K562 (cell line): Measurements from ENCODE around the gene SCYGR5. TPM values are rescaled to one million over a fixed set of nuclear protein-coding genes. Genes with fewer than 3 reads are reported as not detected.

Experiments used
- ATAC-seq: fragments of 200-7000 bp; cut with Tn5 transposase; 3 replicates; pipeline ENCODE4 v1.9.1; 2020; ENCODE audit warnings: moderate library complexity
- BruUV-seq: library from RNA; stranded (reverse); fragments of 400-500 nt; replicated peaks from 2 replicates; lab custom pipeline; 2021; lab: Mats Ljungman, UMichigan
- CTCF ChIA-PET: fragments of 300-600 bp; formaldehyde crosslinking; extraction: SDS; loops from one replicate; lab custom pipeline; 2021; ENCODE audit warnings: low intra/inter-chr PET ratio; lab: Yijun Ruan, JAX
- POLR2A ChIA-PET: fragments of 300-600, 350-650 bp; sonication (Branson Sonifier 250); formaldehyde crosslinking; extraction: SDS; loops from one replicate; lab custom pipeline; 2021; ENCODE audit warnings: antibody characterized with exemption, inconsistent platforms; lab: Yijun Ruan, JAX
- DNase-seq, 4 experiments: peaks; one replicate each; pipeline versions ENCODE4 v3.0.0 to v3.0.0-alpha.2; 2011 to 2018; ENCODE audit warnings: low spot score in 3 of 4, mixed read lengths in 3 of 4; ENCODE audit errors: extremely low read depth in 1 of 4
- FAIRE-seq: peaks from 2 replicates; lab custom pipeline; 2011; peaks lifted over from hg19 to GRCh38; lab: Jason Lieb, UNC
- H2AFZ ChIP-seq: 2 replicates; pipeline ENCODE4 v1.6.0; 2011; ENCODE audit warnings: low read depth, low read length, control low read depth, inconsistent platforms
- H3K27ac ChIP-seq: fragments of 200-600 bp; 3 replicates; pipeline ENCODE4 v1.8.0; 2011; ENCODE audit warnings: low read depth, mild to moderate bottlenecking, control low read depth, inconsistent platforms, low read length, moderate library complexity, mixed read lengths; ENCODE audit errors: extremely low read depth
- H3K27me3 ChIP-seq, 2 experiments: fragments of 300-600 bp in 1 of 2; 2 replicates in 1 of 2; 3 replicates in 1 of 2; pipeline versions ENCODE4 v1.6.0 to v1.8.0; 2011; ENCODE audit warnings: inconsistent platforms in 2 of 2, low read length in 2 of 2, mild to moderate bottlenecking in 1 of 2, mixed read lengths in 1 of 2, moderate library complexity in 1 of 2; ENCODE audit not compliant: control insufficient read depth in 2 of 2, insufficient read depth in 2 of 2
- H3K36me3 ChIP-seq: fragments of 300-600 bp; 3 replicates; pipeline ENCODE4 v1.8.0; 2011; ENCODE audit warnings: mild to moderate bottlenecking, low read length, inconsistent platforms; ENCODE audit not compliant: control insufficient read depth, insufficient read depth
- H3K4me1 ChIP-seq, 2 experiments: fragments of 200-600 bp in 1 of 2; replicated peaks in 1 of 2; 2 replicates in 1 of 2; 3 replicates in 1 of 2; pipeline versions ENCODE4 v1.5.1 to v1.8.0; 2011; ENCODE audit warnings: inconsistent platforms in 2 of 2, low read length in 2 of 2, mild to moderate bottlenecking in 1 of 2, mixed read lengths in 1 of 2, moderate library complexity in 1 of 2; ENCODE audit not compliant: control insufficient read depth in 2 of 2, insufficient read depth in 2 of 2
- H3K4me2 ChIP-seq: 2 replicates; pipeline ENCODE4 v1.6.1; 2011; ENCODE audit warnings: low read length, control low read depth, inconsistent platforms, mixed read lengths; ENCODE audit not compliant: insufficient read depth
- H3K4me3 ChIP-seq: fragments of 200-600 bp; sonication (generic), shearing (Covaris generic); 2 replicates; pipeline ENCODE4 v1.5.1; 2016; ENCODE audit warnings: control low read depth, inconsistent platforms
- H3K79me2 ChIP-seq: fragments of 200-600 bp; 3 replicates; pipeline ENCODE4 v1.8.0; 2011; ENCODE audit warnings: low read length, inconsistent platforms; ENCODE audit not compliant: control insufficient read depth, insufficient read depth
- H3K9ac ChIP-seq, 2 experiments: 2 replicates each; pipeline versions ENCODE4 v1.6.0 to v1.6.1; 2011; ENCODE audit warnings: low read depth in 2 of 2, low read length in 2 of 2, control low read depth in 1 of 2, inconsistent platforms in 1 of 2, mild to moderate bottlenecking in 1 of 2, mixed read lengths in 1 of 2; ENCODE audit not compliant: insufficient read depth in 1 of 2
- H3K9me1 ChIP-seq: one replicate; pipeline ENCODE4 v1.6.0; 2011; ENCODE audit warnings: inconsistent platforms, mild to moderate bottlenecking, low read length, moderate library complexity; ENCODE audit not compliant: control insufficient read depth, insufficient read depth
- H3K9me3 ChIP-seq: replicated peaks from 2 replicates; pipeline ENCODE4 v1.5.1; 2011; ENCODE audit warnings: low read depth, low read length, inconsistent platforms; ENCODE audit not compliant: control insufficient read depth, insufficient read depth
- H4K20me1 ChIP-seq: replicated peaks from 2 replicates; pipeline ENCODE4 v1.6.1; 2011; ENCODE audit warnings: low read length, inconsistent platforms, mixed read lengths; ENCODE audit not compliant: control insufficient read depth, insufficient read depth
- CTBP1 ChIP-seq: fragments of 450-650 bp; IDR thresholded peaks from 2 replicates; pipeline ENCODE4 v1.6.1; 2016; ENCODE audit warnings: borderline replicate concordance
- DDX20 ChIP-seq: fragments of 450-650 bp; IDR thresholded peaks from 2 replicates; pipeline ENCODE4 v1.6.1; 2016; ENCODE audit warnings: missing genetic modification characterization, low read depth, mild to moderate bottlenecking, missing compliant biosample characterization, moderate library complexity
- ESRRA ChIP-seq: fragments of 450-650 bp; IDR thresholded peaks from 2 replicates; pipeline ENCODE4 v1.6.1; 2014; ENCODE audit warnings: low read depth, mild to moderate bottlenecking, moderate library complexity, borderline replicate concordance
- HMG20A ChIP-seq: fragments of 450-650 bp; formaldehyde crosslinking; conservative IDR thresholded peaks from 2 replicates; pipeline ENCODE4 v1.4.0; 2020; ENCODE audit warnings: mild to moderate bottlenecking, mixed read lengths
- MECOM ChIP-seq: fragments of 250-450 bp; sonication (Bioruptor Pico); IDR thresholded peaks from 2 replicates; pipeline ENCODE4 v1.8.0; 2022; ENCODE audit warnings: inconsistent platforms
- NR1H2 ChIP-seq: sonication (generic); formaldehyde crosslinking; IDR thresholded peaks from 2 replicates; pipeline ENCODE4 v1.4.0; 2020; ENCODE audit warnings: mild to moderate bottlenecking, missing genetic modification reagents
- PRPF4 ChIP-seq: fragments of 200-400 bp; formaldehyde crosslinking; IDR thresholded peaks from one replicate; pipeline ENCODE4 v1.6.1; 2017; ENCODE audit warnings: low read length, low read depth, mild to moderate bottlenecking; ENCODE audit not compliant: insufficient read depth, poor library complexity, severe bottlenecking
- PURB ChIP-seq: sonication (generic); formaldehyde crosslinking; IDR thresholded peaks from 2 replicates; pipeline ENCODE4 v1.9.0; 2021; ENCODE audit warnings: low read depth, mild to moderate bottlenecking, missing genetic modification reagents
- ZFP1 ChIP-seq: fragments of 450-650 bp; formaldehyde crosslinking; IDR thresholded peaks from 2 replicates; pipeline ENCODE4 v1.4.0; 2020; ENCODE audit warnings: mild to moderate bottlenecking, mixed read lengths
- WGBS: fragments of 100-300 bp; shearing (Covaris generic); methylation state at CpG from one replicate; pipeline ENCODE4 v1.1.6; 2016; ENCODE audit warnings: low coverage, mixed read lengths; ENCODE audit not compliant: insufficient coverage; ENCODE audit errors: missing lambda C conversion rate; 5-methylcytosine and 5-hydroxymethylcytosine counted together
- in situ Hi-C: fragments of 300-500 bp; cut with MboI; formaldehyde crosslinking; loops from 4 replicates; pipeline ENCODE4 v1.15.0; 2018; ENCODE audit warnings: inconsistent platforms, mixed read lengths
- intact Hi-C: fragments of 100-400 bp; cut with micrococcal nuclease; formaldehyde crosslinking; loops from 2 replicates; pipeline ENCODE4 v1.14.2; 2022
- polyA plus RNA-seq, 8 experiments: library from polyadenylated mRNA; depleted of rRNA in 4 of 8; stranded (reverse) in 5 of 8; unstranded in 3 of 8; fragments of >200 nt; fragmentation: Nextera tagmentation in 2 of 8; fragmentation: Illumina TruSeq in 1 of 8; extraction: Ambion mirVana in 2 of 8; extraction: Trizol in 1 of 8; gene quantifications; 2 replicates each; pipeline versions ENCODE4 v1.2.1 to v1.2.3, GENCODE V29; 2011 to 2014; ENCODE audit warnings: inconsistent platforms in 1 of 8, missing spikeins in 1 of 8
- total RNA-seq, 7 experiments: library from RNA; depleted of rRNA in 6 of 7; stranded (reverse); fragments of >200 nt in 6 of 7; fragmentation: Illumina TruSeq in 2 of 7; extraction: Trizol in 2 of 7; gene quantifications; 2 replicates each; pipeline versions ENCODE4 v1.2.1 to v1.2.3, GENCODE V29; 2011 to 2021; ENCODE audit warnings: low replicate concordance in 1 of 7
- TF ChIP-seq, protein P1 (sequence below): sonication (generic); formaldehyde crosslinking; IDR thresholded peaks from 2 replicates; pipeline ENCODE4 v1.8.1; 2022; ENCODE audit warnings: missing genetic modification reagents
- TF ChIP-seq, protein P2 (sequence below): sonication (generic); formaldehyde crosslinking; IDR thresholded peaks from 2 replicates; pipeline ENCODE4 v1.8.1; 2023; ENCODE audit warnings: mild to moderate bottlenecking, missing genetic modification reagents
- TF ChIP-seq, protein P3 (sequence below), 2 experiments: fragments of 450-650 bp; conservative IDR thresholded peaks; 2 replicates each; pipeline ENCODE4 v1.6.1; 2017; ENCODE audit warnings: mild to moderate bottlenecking in 2 of 2, moderate library complexity in 2 of 2
- TF ChIP-seq, protein P4 (sequence below): fragments of 250-450 bp; sonication (Bioruptor Pico); IDR thresholded peaks from 2 replicates; pipeline ENCODE4 v1.4.0; 2020; ENCODE audit warnings: mild to moderate bottlenecking, moderate library complexity

SCYGR5 gene
- total and polyA plus RNA-seq, 9 of the 15 experiments (the other 6 are each of a cell fraction or from before 2014, with no cell fraction given) = not detected

DNA sequence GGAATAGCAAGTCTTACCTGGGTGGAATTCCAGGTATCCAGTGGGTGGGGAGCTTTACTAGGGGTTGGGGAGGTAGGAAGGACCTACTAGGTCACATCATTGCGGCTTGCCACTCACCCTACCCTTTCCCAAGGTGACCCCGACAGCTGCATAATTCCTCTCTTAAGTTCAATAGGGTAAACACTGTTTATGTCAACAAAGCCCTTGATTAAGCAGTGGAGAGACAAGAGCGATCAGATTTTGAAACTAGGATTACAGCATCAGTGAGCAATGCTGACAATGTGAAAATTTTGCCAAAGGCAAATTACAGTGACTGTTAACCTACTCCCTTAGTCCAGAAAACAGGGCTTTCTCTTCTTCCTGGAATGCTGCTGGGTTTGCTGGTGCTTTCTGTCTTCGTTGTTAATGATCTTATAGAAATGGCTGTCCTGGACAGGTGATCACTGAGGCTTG, 36.7 kb downstream of the SCYGR5 start (continued):
- TF ChIP-seq, protein P1, sequence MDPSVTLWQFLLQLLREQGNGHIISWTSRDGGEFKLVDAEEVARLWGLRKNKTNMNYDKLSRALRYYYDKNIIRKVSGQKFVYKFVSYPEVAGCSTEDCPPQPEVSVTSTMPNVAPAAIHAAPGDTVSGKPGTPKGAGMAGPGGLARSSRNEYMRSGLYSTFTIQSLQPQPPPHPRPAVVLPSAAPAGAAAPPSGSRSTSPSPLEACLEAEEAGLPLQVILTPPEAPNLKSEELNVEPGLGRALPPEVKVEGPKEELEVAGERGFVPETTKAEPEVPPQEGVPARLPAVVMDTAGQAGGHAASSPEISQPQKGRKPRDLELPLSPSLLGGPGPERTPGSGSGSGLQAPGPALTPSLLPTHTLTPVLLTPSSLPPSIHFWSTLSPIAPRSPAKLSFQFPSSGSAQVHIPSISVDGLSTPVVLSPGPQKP = no peak
- no peak for TF ChIP-seq NR1H2 (CRISPR knock-in tag)

DNA sequence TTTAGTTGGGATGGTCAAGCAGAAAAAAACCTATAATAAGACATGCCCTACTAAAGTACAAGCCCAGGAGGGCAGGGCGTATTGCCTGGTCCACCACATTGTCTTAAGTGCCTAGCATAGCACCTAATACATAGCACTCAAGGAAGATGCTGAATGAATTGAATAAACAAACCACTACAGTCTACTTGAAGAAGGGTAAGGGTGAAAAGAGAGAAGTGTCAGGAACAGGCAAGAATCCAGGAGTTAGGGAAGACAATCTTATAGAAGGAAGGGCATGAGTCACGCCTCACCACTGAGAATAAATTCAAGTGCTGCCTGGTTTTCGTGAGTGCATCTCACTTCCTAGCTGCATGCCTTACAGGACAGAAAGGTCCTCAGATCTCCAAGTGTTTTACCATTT, 37.4 kb downstream of the SCYGR5 start:
- POLR2A ChIA-PET = no interaction called here
- TF ChIP-seq PRPF4 (no peak), ESRRA (no peak), NR1H2 (CRISPR knock-in tag) (no peak), CTBP1 (no peak), DDX20 (no peak), ZFP1 (CRISPR knock-in tag) (no peak), HMG20A (CRISPR knock-in tag) (no peak), PURB (CRISPR knock-in tag) (no peak), MECOM (no peak)
- TF ChIP-seq, protein P2, sequence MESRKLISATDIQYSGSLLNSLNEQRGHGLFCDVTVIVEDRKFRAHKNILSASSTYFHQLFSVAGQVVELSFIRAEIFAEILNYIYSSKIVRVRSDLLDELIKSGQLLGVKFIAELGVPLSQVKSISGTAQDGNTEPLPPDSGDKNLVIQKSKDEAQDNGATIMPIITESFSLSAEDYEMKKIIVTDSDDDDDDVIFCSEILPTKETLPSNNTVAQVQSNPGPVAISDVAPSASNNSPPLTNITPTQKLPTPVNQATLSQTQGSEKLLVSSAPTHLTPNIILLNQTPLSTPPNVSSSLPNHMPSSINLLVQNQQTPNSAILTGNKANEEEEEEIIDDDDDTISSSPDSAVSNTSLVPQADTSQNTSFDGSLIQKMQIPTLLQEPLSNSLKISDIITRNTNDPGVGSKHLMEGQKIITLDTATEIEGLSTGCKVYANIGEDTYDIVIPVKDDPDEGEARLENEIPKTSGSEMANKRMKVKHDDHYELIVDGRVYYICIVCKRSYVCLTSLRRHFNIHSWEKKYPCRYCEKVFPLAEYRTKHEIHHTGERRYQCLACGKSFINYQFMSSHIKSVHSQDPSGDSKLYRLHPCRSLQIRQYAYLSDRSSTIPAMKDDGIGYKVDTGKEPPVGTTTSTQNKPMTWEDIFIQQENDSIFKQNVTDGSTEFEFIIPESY = no peak
- TF ChIP-seq, protein P3, sequence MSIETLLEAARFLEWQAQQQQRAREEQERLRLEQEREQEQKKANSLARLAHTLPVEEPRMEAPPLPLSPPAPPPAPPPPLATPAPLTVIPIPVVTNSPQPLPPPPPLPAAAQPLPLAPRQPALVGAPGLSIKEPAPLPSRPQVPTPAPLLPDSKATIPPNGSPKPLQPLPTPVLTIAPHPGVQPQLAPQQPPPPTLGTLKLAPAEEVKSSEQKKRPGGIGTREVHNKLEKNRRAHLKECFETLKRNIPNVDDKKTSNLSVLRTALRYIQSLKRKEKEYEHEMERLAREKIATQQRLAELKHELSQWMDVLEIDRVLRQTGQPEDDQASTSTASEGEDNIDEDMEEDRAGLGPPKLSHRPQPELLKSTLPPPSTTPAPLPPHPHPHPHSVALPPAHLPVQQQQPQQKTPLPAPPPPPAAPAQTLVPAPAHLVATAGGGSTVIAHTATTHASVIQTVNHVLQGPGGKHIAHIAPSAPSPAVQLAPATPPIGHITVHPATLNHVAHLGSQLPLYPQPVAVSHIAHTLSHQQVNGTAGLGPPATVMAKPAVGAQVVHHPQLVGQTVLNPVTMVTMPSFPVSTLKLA (conservative IDR thresholded peaks at IDR 0.05) = no peak
- TF ChIP-seq, protein P4, sequence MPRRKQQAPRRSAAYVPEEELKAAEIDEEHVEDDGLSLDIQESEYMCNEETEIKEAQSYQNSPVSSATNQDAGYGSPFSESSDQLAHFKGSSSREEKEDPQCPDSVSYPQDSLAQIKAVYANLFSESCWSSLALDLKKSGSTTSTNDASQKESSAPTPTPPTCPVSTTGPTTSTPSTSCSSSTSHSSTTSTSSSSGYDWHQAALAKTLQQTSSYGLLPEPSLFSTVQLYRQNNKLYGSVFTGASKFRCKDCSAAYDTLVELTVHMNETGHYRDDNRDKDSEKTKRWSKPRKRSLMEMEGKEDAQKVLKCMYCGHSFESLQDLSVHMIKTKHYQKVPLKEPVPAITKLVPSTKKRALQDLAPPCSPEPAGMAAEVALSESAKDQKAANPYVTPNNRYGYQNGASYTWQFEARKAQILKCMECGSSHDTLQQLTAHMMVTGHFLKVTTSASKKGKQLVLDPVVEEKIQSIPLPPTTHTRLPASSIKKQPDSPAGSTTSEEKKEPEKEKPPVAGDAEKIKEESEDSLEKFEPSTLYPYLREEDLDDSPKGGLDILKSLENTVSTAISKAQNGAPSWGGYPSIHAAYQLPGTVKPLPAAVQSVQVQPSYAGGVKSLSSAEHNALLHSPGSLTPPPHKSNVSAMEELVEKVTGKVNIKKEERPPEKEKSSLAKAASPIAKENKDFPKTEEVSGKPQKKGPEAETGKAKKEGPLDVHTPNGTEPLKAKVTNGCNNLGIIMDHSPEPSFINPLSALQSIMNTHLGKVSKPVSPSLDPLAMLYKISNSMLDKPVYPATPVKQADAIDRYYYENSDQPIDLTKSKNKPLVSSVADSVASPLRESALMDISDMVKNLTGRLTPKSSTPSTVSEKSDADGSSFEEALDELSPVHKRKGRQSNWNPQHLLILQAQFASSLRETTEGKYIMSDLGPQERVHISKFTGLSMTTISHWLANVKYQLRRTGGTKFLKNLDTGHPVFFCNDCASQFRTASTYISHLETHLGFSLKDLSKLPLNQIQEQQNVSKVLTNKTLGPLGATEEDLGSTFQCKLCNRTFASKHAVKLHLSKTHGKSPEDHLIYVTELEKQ (CRISPR knock-in tag) = no peak

More for the DNA sequence above, 37.4 kb downstream of the SCYGR5 start:
- no peaks in the 10 kb centered on the region for H3K79me2 ChIP-seq
- no peaks in the 10 kb centered on the region for H3K36me3 ChIP-seq
- H3K9me1 ChIP-seq = no peaks in the 10 kb centered on the region
- no peak overlapping the region for H3K4me2 ChIP-seq
- no peak overlapping the region for H3K9ac ChIP-seq
- 0% methylated on average over 3 of the region's 3 CpGs for WGBS
- H3K27me3 ChIP-seq = peaks cover 4 to 12% of the 10 kb centered on the region in 2 experiments; a peak in 3 of 5 replicates
- FAIRE-seq = no peak
- CTCF ChIA-PET = no interaction called here
- no peaks in the 10 kb centered on the region for H3K9me3 ChIP-seq
- no TSS peak for BruUV-seq
- in situ Hi-C loops (no loop called here), intact Hi-C loops (no loop called here)
- H3K4me1 ChIP-seq = no peaks in the 10 kb centered on the region
- no peak for DNase-seq
- H3K27ac ChIP-seq = no peak overlapping the region
- no peak for ATAC-seq
- H2AFZ ChIP-seq = no peak overlapping the region
- no peak overlapping the region for H3K4me3 ChIP-seq
- H4K20me1 ChIP-seq = no peaks in the 10 kb centered on the region
